OCI-LY1 (cell line): Measurements from ENCODE around the gene GOLIM4.

Experiments
- EZH2 ChIP-seq: fragments of 200-600 bp; sonication (generic), shearing (Covaris generic); IDR thresholded peaks from 2 replicates; pipeline ENCODE4 v1.8.0; 2017; ENCODE audit warnings: borderline replicate concordance, mixed run types, mild to moderate bottlenecking, antibody characterized with exemption, low read length, moderate library complexity, mixed read lengths
- TF ChIP-seq, protein P1 (sequence below): fragments of 200-600 bp; sonication (generic), shearing (Covaris generic); IDR thresholded peaks from 2 replicates; pipeline ENCODE4 v1.5.1; 2017; ENCODE audit warnings: mild to moderate bottlenecking, antibody characterized with exemption, low read length, moderate library complexity, mixed read lengths

DNA sequence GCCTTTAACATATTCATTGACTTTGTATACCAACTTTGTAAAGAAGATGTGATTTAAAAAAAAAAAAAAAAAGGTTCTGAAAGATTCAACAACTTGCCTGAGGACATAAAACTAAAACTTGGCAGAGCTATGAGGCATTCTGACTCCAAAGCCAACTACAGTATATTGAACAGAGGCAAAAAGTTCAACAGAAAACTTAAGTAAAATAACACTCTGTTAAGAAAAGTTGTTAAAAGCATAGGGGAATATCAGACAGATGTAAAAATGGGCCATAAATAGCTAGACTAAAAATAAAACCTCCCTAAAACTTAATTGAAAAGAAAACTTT is 23.4 kb downstream of the GOLIM4 start:
- TF ChIP-seq EZH2, result no peak
- TF ChIP-seq, protein P1, sequence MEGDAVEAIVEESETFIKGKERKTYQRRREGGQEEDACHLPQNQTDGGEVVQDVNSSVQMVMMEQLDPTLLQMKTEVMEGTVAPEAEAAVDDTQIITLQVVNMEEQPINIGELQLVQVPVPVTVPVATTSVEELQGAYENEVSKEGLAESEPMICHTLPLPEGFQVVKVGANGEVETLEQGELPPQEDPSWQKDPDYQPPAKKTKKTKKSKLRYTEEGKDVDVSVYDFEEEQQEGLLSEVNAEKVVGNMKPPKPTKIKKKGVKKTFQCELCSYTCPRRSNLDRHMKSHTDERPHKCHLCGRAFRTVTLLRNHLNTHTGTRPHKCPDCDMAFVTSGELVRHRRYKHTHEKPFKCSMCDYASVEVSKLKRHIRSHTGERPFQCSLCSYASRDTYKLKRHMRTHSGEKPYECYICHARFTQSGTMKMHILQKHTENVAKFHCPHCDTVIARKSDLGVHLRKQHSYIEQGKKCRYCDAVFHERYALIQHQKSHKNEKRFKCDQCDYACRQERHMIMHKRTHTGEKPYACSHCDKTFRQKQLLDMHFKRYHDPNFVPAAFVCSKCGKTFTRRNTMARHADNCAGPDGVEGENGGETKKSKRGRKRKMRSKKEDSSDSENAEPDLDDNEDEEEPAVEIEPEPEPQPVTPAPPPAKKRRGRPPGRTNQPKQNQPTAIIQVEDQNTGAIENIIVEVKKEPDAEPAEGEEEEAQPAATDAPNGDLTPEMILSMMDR, result no peak
